NCI-H2196 treated with DMSO at 0.1 percent for 48 hours (cell line): ENCODE measurements around the gene DNAAF2.
"Not testable (repeated sequence)": the region's sequence is repeated elsewhere in the genome, so short reads cannot be mapped to it uniquely, and the experiment has no call there.

Experiments used
- DNase-seq: peaks from one replicate; lab custom pipeline; 2025; ENCODE audit not compliant: unreplicated experiment; lab: John Stamatoyannopoulos, UW

Gene DNAAF2

DNA sequence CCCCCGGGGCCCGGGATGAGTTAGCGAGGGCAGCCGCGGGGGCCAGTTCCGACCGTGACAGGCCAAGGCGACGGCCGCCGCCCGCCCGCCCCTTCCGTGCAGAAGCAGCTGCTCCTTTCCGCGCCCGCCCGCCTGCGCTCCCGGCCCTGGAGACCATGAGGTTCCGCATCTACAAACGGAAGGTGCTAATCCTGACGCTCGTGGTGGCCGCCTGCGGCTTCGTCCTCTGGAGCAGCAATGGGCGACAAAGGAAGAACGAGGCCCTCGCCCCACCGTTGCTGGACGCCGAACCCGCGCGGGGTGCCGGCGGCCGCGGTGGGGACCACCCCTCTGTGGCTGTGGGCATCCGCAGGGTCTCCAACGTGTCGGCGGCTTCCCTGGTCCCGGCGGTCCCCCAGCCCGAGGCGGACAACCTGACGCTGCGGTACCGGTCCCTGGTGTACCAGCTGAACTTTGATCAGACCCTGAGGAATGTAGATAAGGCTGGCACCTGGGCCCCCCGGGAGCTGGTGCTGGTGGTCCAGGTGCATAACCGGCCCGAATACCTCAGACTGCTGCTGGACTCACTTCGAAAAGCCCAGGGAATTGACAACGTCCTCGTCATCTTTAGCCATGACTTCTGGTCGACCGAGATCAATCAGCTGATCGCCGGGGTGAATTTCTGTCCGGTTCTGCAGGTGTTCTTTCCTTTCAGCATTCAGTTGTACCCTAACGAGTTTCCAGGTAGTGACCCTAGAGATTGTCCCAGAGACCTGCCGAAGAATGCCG, 13.7 kb downstream of the DNAAF2 start:
- no peak for DNase-seq

DNA sequence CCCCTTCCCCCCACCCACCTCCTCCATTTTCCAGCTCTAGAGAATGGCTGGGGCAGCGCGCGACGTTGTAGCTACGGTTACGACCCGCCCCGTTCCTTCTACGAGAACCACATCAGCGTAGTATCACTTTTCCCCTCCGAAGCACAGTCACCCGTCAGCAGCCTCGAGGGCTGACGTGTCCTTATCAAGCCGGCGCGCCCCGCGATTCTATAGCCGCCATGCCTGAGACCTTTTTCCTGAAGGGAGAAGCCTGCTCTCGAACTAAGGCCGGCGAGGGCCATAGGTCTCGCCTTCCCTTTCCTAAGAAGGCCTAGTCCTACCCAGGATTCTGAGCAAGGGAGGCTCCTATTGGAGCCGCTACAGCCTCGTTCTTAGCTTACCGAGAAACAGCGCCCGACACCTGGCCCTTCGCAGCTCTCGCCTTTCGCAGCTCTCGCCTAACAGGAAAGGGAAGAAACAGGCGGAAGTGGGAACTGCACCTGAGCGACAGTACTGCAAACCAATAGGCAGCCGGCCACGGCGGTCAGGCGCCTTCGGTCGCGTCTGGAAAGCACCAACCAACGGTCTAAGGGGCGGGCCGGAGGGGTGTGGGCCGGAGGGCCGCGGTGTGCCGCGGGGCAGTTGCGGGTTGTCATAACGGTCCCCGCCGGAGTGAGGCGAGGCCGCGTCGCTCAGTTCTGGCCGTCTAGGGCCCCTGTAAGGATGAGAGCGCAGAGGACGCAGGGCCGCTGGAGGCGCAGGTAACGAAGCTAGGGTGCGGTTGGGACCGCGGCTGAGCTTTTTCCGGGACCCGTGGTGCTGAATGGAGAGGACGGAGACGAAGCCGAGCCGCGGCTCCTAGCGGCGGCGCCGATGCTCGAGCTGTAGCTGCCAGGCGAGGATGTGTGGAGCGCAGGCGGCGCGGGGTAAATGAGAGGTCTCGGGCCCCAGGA, 14.6 kb downstream of the DNAAF2 start, which contains the start of the genes MGAT2 and RPL36AL:
Gene MGAT2 (plus strand): TSS at position 618 of the 932 bp plus-strand sequence. CDS start 470 bp downstream, outside the sequence.
Gene RPL36AL (minus strand): TSS at position 445 of the 932 bp plus-strand sequence. CDS start 1,522 bp downstream, outside the sequence.
- DNase-seq: peak; percentile 94

DNA sequence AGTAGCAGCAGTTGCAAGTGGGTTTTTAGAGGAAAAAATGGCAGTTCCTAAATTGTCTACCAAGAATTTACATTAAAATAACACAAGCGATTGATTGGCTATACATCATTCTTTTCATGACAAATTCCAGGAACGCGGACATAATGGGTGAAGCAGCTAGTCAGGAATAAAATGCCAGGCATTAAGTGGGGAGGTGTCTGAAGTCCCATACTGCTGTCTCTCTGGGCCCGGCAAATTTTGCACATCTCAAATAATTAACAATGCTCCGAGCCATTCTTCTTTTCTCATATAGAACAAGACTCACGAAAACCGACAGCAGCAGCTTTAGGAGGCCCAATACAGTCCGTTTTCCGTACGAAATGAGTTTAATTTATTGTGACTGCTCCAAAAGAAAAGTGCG, 15.3 kb downstream of the DNAAF2 start:
- DNase-seq: no peak

DNA sequence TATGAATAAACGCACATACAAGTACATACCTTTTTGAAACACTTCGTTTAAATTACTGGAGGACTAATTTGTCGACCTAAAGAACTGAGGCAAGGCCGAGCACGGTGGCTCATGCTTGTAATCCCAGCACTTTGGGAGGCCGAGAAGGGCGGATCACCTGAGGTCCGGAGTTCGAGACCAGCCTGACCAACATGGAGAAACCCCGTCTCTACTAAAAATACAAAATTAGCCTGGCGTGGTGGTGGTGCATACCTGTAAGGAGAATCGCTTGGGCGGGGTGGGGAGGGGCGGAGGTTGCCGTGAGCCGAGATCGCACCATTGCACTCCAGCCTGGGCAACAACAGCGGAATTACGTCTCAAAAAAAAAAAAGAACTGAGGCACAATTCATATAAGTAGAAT, 15.8 kb downstream of the DNAAF2 start:
- DNase-seq: not testable (repeated sequence)

DNA sequence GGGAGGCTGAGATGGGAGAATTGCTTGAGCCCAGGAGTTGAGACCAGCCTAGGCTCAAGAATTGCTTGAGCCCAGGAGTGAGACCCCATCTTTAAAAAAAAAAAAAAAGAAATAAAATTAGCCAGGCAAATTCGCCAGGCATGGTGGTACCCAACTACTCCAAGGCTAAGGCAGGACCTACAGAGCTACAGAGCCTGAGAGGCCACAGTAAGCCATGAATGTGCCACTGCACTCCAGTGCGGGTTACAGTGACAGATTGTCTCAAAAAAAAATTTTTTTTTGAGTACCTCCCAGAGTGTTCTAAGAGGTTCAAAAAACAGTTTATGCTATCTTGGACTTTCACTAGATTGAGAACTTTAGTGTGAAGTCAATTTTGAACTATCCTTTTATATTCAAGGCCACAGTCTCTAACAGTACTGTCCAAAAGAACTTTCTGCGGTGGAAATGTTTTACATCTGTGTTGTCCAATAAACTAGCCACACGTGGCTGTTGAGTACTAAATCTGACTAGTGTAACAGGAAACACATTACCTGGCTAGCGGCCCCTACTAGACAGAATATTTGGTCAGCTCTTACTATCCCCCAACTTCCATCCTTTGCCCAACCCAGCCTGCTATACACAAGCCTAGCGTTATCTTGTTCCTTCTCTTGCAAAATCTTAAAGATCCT, 17.1 kb downstream of the DNAAF2 start:
- DNase-seq: no peak

DNA sequence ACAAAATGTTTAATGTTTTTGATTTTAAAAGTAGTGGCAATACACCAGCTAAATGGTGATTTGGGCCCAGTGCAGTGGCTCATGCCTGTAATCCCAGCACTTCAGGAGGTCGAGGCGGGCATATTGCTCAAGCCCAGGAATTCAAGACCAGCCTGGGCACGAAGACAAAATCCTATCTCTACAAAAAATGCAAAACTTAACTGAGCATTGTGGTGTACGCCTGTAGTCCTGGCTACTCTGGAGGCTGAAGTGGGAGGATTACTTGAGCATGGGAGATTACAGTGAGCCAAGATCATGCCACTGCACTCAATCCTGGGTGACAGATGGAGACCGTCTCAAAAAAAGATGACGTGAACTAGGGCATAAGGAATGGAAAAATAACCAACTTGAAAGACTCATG, 19.3 kb downstream of the DNAAF2 start:
- DNase-seq: no peak

DNA sequence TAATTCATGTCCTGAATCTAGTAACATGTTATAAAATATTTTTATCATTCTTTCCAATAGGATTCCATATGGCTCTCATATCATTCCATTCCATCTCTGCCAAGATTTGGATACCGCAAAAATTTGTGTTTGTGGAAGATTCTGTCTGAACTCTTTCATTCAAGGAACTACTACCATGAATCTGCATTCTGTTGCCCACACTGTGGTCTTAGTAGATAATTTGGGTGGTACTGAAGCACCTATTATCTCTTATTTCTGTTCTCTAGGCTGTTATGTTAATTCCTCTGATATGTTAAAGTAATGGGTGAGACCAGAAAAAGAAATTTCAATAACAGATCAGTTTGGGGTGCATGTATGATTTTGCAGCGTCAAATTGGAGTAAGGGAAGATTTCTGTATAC, 20.8 kb downstream of the DNAAF2 start:
- no peak for DNase-seq

DNA sequence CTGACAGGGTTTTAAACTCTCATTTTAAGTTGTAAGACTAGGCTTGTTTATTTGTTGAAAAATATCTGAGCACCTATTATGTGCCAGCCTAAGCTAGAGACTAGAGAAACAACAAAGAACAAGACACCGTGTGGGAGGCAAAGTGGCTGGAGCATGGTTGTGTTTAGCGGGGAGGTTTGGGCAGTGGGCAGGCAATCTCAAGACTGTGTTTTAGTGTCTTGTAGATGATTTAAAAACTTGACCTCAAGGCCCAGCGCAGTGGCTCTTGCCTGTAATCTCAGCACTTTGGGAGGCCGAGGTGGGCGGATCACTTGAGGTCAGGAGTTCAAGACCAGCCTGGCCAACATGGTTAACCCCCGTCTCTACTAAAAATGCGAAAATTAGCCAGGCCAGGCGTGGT, 22.4 kb downstream of the DNAAF2 start:
- DNase-seq: no peak

DNA sequence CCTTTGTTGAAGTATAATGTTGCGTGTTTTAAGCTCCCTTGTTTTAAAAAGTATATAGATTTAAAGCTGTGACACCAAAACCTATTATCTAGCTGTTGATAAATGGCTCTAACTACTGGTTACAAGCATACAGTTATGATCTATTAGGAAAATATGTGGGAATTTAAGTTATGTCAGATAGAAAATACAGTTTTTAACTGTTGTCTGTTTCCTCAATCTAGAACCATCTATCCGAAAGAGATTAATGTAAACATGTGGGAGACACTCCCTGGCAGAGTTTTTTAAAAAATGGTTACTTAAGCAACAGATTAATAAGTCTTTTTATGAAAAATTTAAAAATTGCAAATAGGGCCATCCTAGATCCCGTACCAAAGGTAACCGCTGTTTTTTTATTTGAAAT, 22.8 kb downstream of the DNAAF2 start:
- no peak for DNase-seq

DNA sequence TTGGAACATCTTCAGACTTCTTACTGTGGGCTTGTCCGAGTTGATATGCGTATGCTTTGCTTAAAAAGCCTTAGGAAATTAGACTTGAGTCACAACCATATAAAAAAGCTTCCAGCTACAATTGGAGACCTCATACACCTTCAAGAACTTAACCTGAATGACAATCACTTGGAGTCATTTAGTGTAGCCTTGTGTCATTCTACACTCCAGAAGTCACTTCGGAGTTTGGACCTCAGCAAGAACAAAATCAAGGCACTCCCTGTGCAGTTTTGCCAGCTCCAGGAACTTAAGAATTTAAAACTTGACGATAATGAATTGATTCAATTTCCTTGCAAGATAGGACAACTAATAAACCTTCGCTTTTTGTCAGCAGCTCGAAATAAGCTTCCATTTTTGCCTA, 27.5 kb downstream of the DNAAF2 start:
- no peak for DNase-seq

DNA sequence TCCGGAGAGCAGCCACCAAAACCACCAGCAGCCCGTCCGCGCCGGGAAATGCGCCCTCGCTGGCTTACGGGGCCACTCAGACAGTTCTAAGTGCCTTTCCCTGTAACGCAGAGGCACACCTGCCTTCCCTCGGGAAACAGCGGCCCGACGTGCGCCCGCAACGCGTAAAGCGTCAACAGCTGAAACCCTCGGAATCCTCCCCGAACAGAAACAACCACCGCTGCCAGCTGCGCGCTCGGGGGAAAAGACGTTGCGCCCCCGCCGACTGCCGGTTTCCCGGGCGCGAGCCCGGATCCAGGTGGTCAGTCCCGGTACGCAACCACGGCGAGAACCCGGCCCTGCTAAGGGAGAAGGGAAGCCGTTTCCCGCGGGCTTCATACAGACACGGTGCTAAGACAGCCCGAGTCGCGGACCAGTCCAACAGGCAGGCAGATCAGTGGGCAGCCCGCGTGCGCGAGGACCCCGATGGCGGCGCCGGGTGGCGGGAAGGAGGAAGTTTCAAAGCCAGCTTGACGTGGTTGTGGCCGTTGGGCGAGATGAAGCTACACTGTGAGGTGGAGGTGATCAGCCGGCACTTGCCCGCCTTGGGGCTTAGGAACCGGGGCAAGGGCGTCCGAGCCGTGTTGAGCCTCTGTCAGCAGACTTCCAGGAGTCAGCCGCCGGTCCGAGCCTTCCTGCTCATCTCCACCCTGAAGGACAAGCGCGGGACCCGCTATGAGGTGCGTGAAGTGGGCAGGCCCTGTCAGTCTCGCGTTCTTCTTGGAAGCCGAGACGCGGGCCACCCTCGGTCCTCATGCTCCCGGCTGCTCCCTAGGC, 36.4 kb downstream of the DNAAF2 start, which contains the start of gene LRR1:
Gene LRR1 (plus strand): TSS at position 456 of the 816 bp plus-strand sequence. CDS start 81 bp downstream, at position 537.
- DNase-seq: peak; percentile 72

DNA sequence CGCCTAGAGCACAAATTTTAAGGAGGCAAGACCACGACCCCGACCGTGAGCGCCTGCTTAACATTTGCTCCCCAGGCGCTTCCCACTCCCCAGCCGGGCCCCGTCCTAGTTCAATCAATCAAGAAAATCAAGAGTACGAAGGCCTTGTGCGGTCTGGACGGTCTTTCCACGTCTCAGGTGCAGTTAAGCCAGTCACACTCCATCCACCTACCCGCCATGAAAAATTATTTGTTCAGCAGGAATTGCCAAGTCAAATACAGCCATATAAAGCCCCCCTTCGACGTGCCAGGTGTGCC, 36.9 kb downstream of the DNAAF2 start:
- no peak for DNase-seq

DNA sequence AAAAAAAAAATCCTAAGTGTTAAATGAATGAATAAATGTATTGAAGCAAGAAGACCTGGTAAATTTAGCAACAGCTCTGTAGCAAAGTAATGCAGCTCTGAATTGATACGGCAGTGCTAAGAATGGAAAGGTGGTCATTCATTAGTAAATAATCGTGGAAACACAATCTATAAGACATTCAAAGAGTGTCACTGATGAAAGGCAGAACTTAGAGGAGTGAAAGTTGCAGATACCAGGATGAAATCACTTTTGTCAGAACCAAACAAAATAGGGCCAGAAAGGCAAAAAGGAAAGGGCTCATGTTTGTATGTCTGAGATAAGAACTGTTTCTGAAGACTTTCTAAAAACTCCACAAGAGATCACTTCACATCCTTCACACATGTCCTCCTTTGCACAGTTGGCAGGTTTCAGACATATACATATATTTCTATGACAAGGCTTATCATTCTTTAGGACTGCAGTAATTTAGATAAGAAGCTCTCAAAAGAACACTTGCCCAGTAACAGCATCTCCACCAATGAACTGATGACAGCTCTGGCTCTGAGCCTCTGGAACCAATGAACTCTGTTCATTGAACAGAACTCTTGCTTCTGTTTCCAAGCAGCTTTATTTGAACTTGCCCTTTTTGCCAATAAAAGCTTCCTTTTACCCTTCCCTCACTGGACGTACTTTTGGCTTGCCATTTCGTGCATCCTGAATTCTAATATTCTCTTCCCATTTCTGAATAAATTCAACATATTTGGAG, 40.5 kb downstream of the DNAAF2 start:
- DNase-seq: no peak

DNA sequence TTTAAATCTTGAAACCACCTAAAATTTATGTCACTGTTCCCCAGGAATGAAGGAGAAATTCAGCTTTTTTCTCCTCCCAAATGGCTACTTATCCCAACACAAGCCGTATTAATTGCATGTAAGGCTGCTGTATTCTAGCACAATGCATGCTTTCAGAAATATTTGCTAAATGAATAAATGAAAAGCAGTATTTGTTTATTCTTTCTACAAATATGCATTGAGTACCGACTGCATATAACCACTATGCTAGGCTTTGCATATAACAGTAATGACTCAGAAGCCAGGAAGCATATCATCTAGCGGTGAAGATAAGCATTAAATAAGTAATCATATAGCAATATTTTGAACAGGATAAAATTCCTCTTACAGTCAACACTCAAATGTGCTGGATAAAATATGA, 42.0 kb downstream of the DNAAF2 start:
- DNase-seq: no peak

DNA sequence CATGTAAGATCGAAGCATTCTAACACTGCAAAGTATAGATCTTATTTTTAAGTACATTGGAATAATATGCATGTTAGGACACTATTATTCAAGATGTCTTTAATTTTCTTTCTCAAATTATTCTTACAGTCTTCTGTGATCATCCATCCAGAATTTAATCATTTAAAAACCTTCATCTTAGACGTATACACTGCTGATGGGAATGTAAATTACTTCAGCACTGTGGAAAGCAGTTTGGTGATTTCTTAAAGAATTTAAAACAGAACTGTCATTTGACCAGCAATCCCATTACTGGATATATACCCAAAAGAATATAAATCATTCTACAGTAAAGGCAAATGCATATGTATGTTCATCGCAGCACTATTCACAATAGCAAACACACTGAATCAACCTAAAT, 45.7 kb downstream of the DNAAF2 start:
- DNase-seq: no peak

DNA sequence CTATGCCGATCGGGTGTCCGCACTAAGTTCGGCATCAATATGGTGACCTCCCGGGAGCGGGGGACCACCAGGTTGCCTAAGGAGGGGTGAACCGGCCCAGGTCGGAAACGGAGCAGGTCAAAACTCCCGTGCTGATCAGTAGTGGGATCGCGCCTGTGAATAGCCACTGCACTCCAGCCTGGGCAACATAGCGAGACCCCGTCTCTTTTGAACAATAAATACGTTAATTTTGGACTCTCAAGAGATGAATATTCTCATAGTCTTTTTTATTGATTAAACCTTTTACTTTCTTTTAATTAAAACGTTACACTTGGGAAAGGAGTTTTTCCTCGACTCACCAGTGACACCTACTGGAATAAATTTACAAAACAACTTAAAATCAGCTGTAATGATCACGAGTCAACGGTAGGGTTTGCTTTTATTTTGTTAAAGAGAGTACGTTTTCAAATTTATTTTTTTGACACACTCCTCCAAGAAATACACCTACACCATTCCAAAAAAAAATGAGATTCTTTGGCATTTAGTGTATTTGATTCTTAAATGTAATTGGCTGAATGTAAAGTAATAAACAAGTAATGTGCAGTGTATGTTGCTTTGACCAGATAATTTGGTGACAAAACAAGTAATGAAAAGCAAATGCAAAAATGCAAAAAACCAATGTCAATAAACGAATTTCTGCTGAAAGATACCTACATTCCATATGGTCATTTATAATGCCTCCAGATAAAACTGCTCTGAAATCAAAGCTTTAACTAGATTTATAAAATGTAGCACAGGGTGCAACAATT, 48.2 kb downstream of the DNAAF2 start:
- DNase-seq: peak; percentile 35

DNA sequence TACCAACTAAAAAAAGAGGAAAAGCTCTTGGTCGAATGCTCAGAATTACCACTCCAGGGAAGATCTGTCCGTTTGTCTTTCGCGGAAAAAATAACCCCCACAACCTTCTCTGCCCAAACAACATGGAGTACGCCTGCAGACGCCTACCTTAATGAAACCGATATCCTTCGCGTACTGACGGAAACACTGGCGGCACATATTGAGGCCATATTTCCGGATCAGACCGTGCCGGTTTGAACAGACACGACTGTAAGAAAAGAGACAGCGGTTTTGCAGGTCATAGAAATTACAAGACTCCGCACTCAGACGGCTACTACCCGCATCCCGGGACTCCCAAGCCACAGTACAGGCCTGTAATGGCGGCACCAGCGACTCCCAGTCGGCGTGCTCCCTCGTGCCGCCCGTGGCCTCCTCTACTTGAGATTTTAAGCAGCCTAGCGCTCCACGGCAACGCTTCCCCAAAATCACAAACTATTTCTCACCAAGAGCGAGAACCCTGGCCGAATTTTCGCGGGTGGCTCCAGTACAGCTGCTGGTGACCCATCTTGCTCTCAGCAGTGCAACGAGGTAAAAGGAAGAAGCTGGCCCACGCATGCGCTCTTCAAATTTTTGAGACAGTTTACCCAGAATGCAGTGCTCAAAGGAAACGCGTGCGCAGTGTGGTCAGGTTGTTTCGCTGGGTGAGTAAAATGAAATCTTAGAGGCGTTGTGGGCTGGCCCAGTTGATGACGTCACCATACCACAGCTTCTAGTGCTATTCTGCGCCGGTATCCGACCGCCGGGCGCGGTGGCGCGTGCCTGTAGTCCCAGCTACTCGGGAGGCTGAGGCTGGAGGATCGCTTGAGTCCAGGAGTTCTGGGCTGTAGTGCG, 49.0 kb downstream of the DNAAF2 start, which contains the start of gene RPS29:
Gene RPS29 (minus strand): TSS at position 578 of the 870 bp plus-strand sequence. CDS start 34 bp downstream, at position 544.
- peak; percentile 98 for DNase-seq
